Central memory CD8-positive, alpha-beta T cell (primary cell): ENCODE results near the gene CACNA2D4.
"Not testable (repeated sequence)": the region's sequence is repeated elsewhere in the genome, so short reads cannot be mapped to it uniquely, and the experiment has no call there.

Source experiments
- ATAC-seq: fragments of 150-1000 bp; cut with Tn5 transposase; replicated peaks from 2 replicates; pipeline ENCODE4 v1.10.0; 2022; ENCODE audit warnings: mild to moderate bottlenecking, moderate FRiP score, moderate number of reproducible peaks; ENCODE audit not compliant: poor library complexity, severe bottlenecking; ENCODE audit errors: extremely low read depth
- DNase-seq, 2 donors: peaks; one replicate each; pipeline ENCODE4 v3.0.0; 2021; ENCODE audit warnings: low spot score in 2 of 2
- H3K27ac Mint-ChIP-seq: one replicate; pipeline ENCODE4 v1.8.0; 2022; ENCODE audit warnings: low read depth, mild to moderate bottlenecking, moderate library complexity, mixed read lengths
- H3K27me3 Mint-ChIP-seq: one replicate; pipeline ENCODE4 v1.8.0; 2022; ENCODE audit warnings: mixed read lengths
- H3K36me3 Mint-ChIP-seq: one replicate; pipeline ENCODE4 v1.8.0; 2022; ENCODE audit warnings: mild to moderate bottlenecking, moderate library complexity, mixed read lengths; ENCODE audit not compliant: insufficient read depth
- H3K4me1 Mint-ChIP-seq: one replicate; pipeline ENCODE4 v1.8.0; 2022; ENCODE audit warnings: mixed read lengths
- H3K4me3 Mint-ChIP-seq: one replicate; pipeline ENCODE4 v1.8.0; 2022; ENCODE audit warnings: mild to moderate bottlenecking, moderate library complexity, mixed read lengths
- H3K9me3 Mint-ChIP-seq: one replicate; pipeline ENCODE4 v1.8.0; 2022; ENCODE audit warnings: mixed read lengths

CACNA2D4 gene, protein sequence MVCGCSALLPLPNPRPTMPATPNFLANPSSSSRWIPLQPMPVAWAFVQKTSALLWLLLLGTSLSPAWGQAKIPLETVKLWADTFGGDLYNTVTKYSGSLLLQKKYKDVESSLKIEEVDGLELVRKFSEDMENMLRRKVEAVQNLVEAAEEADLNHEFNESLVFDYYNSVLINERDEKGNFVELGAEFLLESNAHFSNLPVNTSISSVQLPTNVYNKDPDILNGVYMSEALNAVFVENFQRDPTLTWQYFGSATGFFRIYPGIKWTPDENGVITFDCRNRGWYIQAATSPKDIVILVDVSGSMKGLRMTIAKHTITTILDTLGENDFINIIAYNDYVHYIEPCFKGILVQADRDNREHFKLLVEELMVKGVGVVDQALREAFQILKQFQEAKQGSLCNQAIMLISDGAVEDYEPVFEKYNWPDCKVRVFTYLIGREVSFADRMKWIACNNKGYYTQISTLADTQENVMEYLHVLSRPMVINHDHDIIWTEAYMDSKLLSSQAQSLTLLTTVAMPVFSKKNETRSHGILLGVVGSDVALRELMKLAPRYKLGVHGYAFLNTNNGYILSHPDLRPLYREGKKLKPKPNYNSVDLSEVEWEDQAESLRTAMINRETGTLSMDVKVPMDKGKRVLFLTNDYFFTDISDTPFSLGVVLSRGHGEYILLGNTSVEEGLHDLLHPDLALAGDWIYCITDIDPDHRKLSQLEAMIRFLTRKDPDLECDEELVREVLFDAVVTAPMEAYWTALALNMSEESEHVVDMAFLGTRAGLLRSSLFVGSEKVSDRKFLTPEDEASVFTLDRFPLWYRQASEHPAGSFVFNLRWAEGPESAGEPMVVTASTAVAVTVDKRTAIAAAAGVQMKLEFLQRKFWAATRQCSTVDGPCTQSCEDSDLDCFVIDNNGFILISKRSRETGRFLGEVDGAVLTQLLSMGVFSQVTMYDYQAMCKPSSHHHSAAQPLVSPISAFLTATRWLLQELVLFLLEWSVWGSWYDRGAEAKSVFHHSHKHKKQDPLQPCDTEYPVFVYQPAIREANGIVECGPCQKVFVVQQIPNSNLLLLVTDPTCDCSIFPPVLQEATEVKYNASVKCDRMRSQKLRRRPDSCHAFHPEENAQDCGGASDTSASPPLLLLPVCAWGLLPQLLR

GRCh38 chr12:1918081-1918883 lies at the start of gene CACNA2D4:
CACNA2D4 (minus strand) TSS chr12:1918652; CDS start chr12:1918473, 179 bp downstream.
- peaks cover 1% of the 10 kb centered on the region for H3K36me3 Mint-ChIP-seq
- H3K27ac Mint-ChIP-seq = no peak within 1 kb of the TSS
- DNase-seq (peak; percentile 3 to 6), ATAC-seq (no peak)
- peaks cover 21% of the 10 kb centered on the region for H3K4me1 Mint-ChIP-seq
- H3K4me3 Mint-ChIP-seq = peak within 1 kb of the TSS; percentile 64
- H3K9me3 Mint-ChIP-seq = no peaks in the 10 kb centered on the region
- H3K27me3 Mint-ChIP-seq = peaks cover 16% of the 10 kb centered on the region

GRCh38 chr12:1966561-1967226 lies 48.2 kb upstream of the CACNA2D4 start:
- H3K36me3 Mint-ChIP-seq = peaks cover 17% of the 10 kb centered on the region
- H3K9me3 Mint-ChIP-seq = no peaks in the 10 kb centered on the region
- no peak overlapping the region for H3K4me3 Mint-ChIP-seq
- H3K4me1 Mint-ChIP-seq = peaks cover 13% of the 10 kb centered on the region
- no peaks in the 10 kb centered on the region for H3K27me3 Mint-ChIP-seq
- DNase-seq = no peak
- H3K27ac Mint-ChIP-seq = no peak overlapping the region
- ATAC-seq = no peak

GRCh38 chr12:1965916-1966315 lies 47.5 kb upstream of the CACNA2D4 start:
- H3K4me1 Mint-ChIP-seq = peaks cover 13% of the 10 kb centered on the region
- H3K9me3 Mint-ChIP-seq = no peaks in the 10 kb centered on the region
- H3K36me3 Mint-ChIP-seq = peaks cover 24% of the 10 kb centered on the region
- DNase-seq (no peak), ATAC-seq (no peak)
- H3K27ac Mint-ChIP-seq = no peak overlapping the region
- H3K27me3 Mint-ChIP-seq = no peaks in the 10 kb centered on the region
- no peak overlapping the region for H3K4me3 Mint-ChIP-seq

GRCh38 chr12:1962051-1963020 lies 43.9 kb upstream of the CACNA2D4 start:
- no peaks in the 10 kb centered on the region for H3K27me3 Mint-ChIP-seq
- no peak for ATAC-seq
- no peaks in the 10 kb centered on the region for H3K9me3 Mint-ChIP-seq
- peaks cover 5% of the 10 kb centered on the region for H3K4me1 Mint-ChIP-seq
- no peak overlapping the region for H3K4me3 Mint-ChIP-seq
- DNase-seq = no peak
- H3K27ac Mint-ChIP-seq = peak overlapping the region; percentile 32
- H3K36me3 Mint-ChIP-seq = peaks cover 33% of the 10 kb centered on the region

GRCh38 chr12:1956716-1957115 lies 38.3 kb upstream of the CACNA2D4 start:
- no peak overlapping the region for H3K4me3 Mint-ChIP-seq
- peaks cover 36% of the 10 kb centered on the region for H3K36me3 Mint-ChIP-seq
- DNase-seq (no peak), ATAC-seq (no peak)
- no peaks in the 10 kb centered on the region for H3K27me3 Mint-ChIP-seq
- no peaks in the 10 kb centered on the region for H3K4me1 Mint-ChIP-seq
- no peak overlapping the region for H3K27ac Mint-ChIP-seq
- no peaks in the 10 kb centered on the region for H3K9me3 Mint-ChIP-seq

DNA sequence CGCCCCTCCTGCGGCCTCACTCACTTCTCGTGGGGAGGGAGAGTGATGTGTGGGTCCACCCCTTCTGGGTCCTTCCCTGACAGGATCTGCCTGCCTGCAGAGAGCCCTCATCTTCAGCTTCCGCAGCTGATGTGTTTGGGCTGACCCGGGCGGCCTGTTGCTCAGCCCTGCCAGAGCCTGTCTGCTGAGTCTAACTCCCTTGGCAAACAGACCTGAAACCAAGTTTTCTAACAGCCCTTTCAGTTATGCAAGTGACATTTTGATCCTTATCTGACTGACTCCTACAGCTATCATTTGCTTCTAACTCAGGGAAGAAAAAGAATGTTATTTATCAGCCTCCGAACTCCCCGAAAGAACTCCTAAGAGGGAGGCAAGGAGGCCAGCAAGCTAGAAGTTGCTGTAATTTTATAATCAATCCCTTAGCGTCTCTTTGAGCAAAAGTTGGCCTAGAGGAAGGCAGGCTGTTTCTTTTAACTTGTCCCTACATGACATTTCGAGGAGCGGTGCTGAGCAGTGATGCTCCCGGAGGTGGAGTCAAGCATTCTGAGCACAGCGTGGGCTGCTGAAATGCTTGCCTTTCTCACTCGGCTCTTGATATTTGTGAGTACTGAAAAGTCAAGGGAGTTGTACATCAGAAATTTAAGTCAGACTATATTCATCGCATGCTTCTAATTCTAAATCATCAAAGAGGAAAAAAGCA lies 31.5 kb upstream of the CACNA2D4 start:
- H3K27me3 Mint-ChIP-seq = no peaks in the 10 kb centered on the region
- no peaks in the 10 kb centered on the region for H3K9me3 Mint-ChIP-seq
- no peak overlapping the region for H3K4me3 Mint-ChIP-seq
- ATAC-seq = no peak
- H3K27ac Mint-ChIP-seq = peak overlapping the region; percentile 77
- no peak for DNase-seq
- H3K4me1 Mint-ChIP-seq = no peaks in the 10 kb centered on the region
- H3K36me3 Mint-ChIP-seq = peaks cover 40% of the 10 kb centered on the region

- no peak overlapping the region for H3K4me3 Mint-ChIP-seq
- peaks cover under 1% of the 10 kb centered on the region for H3K4me1 Mint-ChIP-seq
- peak overlapping the region; percentile 60 for H3K27ac Mint-ChIP-seq
- H3K27me3 Mint-ChIP-seq = no peaks in the 10 kb centered on the region
- H3K9me3 Mint-ChIP-seq = no peaks in the 10 kb centered on the region
- DNase-seq (no peak), ATAC-seq (no peak)
- peaks cover 38% of the 10 kb centered on the region for H3K36me3 Mint-ChIP-seq
Measured at GRCh38 chr12:1948883-1949282, 30.4 kb upstream of the CACNA2D4 start.

DNA sequence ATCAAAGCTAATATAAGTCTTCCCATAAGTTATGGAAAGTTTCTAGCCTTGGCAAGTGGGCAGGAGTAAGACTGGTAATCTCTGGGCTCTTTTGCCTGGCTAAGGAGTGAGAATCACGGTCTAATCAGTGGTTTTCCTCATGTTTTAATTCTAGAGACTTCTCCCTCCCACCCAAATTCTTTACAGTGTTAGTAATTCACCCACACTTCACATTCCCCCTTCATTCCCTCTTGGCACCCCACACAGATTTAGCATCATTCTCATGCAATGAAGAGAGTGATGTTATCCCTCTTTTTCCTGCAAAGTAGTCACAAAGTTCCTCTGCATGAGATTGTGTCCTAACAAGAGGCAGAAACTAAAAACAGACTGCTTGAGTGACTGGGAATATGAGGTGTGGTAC lies 28.6 kb upstream of the CACNA2D4 start:
- Mint-ChIP-seq H3K27ac (no peak overlapping the region), H3K36me3 (peaks cover 30% of the 10 kb centered on the region), H3K9me3 (no peaks in the 10 kb centered on the region), H3K4me1 (peaks cover 18% of the 10 kb centered on the region), H3K4me3 (no peak overlapping the region), H3K27me3 (no peaks in the 10 kb centered on the region)
- DNase-seq = no peak
- no peak for ATAC-seq

DNA sequence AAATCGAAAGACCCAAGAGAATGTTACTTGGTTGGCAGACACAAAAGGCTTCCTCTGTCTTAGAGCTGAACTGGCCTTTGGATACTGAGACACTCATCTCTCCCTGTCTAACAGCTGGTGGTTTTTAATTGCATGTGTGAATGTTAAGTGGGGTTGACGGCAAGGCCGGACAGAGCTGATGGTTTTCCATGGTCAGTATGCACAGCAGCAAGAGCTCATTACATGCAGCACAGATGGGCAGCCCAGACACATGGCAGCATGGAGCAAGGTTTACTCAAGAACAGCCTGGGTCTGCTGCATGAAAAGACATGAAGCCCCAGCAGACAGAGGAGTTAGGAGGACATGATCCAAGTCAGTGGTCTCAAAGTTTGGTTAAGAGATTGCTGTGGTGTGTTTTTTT lies 27.8 kb upstream of the CACNA2D4 start:
- H3K27ac Mint-ChIP-seq = peak overlapping the region; percentile 26
- H3K9me3 Mint-ChIP-seq = no peaks in the 10 kb centered on the region
- DNase-seq = no peak
- H3K4me1 Mint-ChIP-seq = peaks cover 18% of the 10 kb centered on the region
- H3K36me3 Mint-ChIP-seq = peaks cover 30% of the 10 kb centered on the region
- no peak overlapping the region for H3K4me3 Mint-ChIP-seq
- no peaks in the 10 kb centered on the region for H3K27me3 Mint-ChIP-seq
- no peak for ATAC-seq

DNA sequence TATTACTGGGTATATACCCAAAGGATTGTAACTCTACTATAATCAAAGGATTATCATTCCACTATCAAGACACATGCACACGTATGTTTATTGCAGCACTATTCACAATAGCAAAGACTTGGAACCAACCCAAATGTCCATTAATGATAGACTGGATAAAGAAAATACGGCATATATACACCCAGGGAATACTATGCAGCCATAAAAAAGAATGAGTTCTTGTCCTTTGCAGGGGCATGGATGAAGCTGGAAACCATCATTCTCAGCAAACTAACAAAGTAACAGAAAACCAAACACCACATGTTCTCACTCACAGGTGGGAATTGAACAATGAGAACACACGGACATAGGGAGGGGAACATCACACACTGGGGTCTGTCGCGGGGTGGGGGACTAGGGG lies 27.1 kb upstream of the CACNA2D4 start:
- H3K9me3 Mint-ChIP-seq, DNase-seq, H3K4me3 Mint-ChIP-seq, H3K27ac Mint-ChIP-seq, ATAC-seq, H3K27me3 Mint-ChIP-seq: not testable (repeated sequence)
- Mint-ChIP-seq H3K4me1 (peaks cover 18% of the 10 kb centered on the region), H3K36me3 (peaks cover 33% of the 10 kb centered on the region)
